HCEC 1CT (cell line): Measurements from ENCODE around the gene SLC36A1.
"Not testable (repeated sequence)": the region's sequence is repeated elsewhere in the genome, so short reads cannot be mapped to it uniquely, and the experiment has no call there.

ENCODE experiments used
- DNase-seq: peaks from one replicate; pipeline ENCODE4 v3.0.0-alpha.2; 2017

The SLC36A1 gene

DNA sequence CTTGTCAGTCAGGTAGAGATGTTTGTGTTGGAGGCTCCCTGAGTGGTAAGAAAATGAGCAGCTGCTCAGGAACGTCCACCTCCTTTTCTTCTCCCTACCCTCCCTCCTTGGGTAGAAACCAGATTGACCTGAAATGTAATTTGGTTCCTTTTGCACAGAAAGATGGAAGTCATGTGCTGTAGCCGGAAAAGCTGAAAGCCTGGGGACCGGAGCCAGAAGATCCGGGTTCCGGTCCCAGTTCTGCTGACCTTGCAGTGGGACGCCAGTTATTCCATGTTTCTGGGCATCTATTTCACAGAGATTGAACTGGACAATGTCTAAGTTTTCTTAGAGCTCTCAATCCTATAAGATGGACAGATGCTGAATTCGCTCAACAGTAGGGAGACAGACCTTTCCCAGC, 40.1 kb downstream of the SLC36A1 start:
- no peak for DNase-seq

DNA sequence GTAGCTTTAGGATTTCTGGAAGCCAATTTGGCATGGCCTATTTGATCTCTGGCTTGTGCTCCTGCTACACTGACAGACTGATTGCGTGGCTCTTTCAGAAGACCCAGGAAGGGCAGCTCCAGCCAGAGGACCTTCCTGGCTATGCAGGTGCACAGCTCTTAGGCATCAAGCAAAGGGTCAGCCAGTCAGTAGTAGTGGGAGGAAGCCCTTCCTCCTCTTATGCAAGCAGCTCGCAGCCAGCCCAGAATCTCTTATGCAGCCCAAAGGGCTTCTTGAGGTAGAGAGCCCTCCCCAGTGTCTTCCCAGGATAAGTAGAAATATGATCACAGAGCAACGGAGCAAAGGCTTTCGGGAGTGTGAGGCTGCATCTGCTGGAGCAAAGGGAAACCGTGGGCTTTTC, 43.2 kb downstream of the SLC36A1 start:
- no peak for DNase-seq

DNA sequence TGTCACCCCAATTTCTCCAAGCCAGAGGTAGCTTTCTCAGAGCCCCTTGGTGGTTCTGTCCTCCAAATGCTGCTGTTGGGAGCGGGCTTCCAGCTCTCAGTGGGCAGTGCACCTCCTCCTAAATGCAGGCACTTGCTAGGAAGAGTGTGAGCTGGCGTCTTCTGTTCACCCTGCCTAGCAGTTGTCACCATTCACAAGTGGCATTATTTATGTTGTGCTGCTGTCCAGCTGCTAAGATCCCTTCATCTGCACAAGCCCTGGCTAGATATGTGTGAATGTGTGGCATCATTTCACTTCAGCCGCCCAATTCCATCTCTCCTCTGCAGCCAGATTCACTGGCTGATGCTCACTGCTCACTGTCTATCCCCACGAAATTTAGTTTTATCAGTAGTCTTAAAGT, 43.7 kb downstream of the SLC36A1 start:
- no peak for DNase-seq

DNA sequence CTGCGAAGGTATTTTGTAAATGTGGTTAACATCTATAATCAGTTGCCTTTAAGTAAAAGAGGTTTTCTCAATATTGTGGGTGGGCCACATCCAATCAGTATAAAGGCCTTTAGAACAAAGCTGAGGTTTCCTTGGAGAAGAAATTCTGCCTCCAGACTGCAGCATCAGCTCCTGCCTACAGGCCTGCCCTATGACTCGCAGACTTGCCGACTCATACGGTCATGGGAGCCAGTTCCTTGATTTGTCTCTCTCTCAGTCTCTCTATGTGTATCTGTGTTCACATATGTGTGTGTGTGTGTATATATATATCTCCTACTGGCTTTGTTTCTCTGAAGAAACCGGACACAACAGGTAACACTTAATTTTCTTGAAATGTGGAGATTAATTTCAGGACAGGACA, 45.3 kb downstream of the SLC36A1 start:
- peak; percentile 63 for DNase-seq

DNA sequence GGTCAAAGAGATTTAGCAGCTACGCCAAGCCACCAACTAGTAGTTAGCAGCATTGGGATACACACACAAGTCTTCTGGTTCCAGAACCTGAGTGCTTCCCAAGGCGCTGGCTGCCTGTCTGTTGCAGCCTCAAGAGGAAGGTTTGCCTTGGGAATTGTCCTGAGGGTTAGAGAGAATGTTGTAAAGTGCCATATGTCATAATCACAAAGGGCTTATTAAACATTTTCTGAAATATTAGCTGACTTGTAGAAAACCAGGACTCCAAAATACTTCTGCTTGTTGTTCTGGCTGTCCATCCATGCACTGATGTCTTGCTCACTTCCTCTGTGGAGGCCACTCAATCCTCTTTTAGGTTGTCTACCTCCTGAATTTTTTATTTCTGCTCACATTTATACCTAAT, 46.3 kb downstream of the SLC36A1 start:
- no peak for DNase-seq

DNA sequence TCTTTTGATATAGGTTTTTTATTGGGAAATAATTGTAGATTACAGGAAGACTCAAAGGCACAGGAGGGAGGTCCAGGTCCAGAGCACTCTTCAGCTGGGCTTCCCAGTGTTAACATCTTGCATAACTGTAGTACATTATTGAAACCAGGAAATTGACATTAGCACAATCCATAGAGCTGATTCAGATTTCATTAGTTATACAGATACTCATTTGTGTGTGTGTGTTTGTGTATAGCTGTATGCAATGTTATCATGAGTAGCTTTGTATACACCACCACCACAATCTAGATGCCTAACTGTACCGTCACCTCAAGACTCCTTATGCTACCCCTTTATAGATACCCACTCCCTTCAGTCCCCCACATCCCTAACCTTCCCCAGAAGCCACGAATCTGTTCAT, 47.9 kb downstream of the SLC36A1 start:
- DNase-seq = peak; percentile 4

DNA sequence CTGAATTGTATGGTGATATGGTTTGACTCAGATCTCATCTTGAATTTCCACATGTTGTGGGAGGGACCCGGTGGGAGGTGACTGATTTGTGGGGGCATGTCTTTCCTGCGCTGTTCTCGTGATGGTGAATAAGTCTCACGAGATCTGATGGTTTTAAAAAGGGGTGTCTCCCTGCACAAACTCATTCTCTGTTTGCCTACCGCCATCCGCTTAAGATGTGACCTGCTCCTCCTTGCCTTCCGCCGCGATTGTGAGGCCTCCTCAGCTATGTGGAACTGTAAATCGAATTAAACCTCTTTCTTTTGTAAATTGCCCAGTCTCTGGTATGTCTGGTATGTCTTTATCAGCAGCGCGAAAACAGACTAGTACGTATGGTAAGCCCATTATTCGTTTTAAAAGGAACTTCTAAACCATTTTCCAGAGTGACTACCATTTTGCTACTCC, 48.7 kb downstream of the SLC36A1 start:
- no peak for DNase-seq

DNA sequence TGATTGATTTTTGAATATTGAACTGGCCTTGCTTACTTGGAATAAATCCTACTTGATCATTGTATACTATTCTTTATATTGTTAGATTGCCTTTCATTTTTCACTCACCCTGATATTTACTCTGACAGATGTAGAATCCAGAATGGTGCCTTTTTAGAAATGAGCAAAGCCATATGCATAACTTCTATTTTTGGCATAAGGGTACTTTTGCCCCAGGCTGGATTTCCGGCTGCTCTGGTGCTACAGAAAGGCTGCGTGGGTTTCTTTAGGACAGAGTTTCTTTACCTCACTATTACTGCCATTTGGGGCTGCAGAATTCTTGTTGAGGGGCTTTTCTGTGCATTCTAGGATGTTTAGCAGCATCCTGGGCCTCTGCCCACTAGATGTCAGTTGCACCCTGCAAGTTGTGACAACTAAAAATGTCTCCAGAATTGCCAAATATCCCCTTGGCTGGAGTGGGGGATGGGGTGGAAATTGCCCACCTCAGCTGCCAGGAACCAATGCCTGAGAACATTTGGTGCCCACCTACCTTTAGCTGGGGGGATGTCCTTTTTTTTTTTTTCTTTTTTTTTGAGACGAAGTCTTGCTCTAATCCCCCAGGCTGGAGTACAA, 50.1 kb downstream of the SLC36A1 start:
- DNase-seq = no peak

DNA sequence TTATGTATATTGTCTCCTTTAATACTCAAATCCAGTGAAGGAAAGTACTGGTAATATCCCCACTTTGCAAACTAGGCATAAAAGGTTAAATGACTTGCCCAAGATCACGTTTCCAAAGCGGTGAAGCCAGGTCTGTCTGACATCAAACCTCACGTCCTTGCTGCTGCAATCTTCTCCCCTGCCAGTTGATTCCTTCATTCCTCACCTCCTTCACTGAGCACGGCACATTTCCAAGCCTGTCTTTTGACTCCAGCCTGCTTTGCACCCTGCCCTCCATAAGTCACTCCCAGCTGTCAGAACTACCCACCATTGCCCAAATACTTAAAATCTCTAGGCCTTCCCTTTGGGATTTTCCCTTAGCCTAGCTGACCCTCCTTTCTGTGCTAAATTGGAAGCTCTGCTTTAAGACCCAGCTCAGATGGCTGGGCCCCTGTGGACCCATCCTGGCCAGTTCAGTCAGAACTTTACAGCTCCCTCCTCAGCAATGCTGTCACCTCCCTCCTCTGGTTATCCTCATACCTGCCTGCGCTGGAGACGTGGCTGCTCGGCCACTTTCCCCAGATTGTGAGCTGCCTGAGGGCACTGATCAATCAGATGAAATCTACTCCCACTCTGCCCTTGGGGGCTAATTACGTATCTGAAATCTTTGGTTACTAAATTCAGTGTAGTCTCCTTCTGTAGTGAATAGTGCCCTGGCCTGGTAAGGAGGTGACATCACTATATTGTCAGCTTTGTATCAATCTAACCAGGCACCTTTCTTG, 51.2 kb downstream of the SLC36A1 start:
- DNase-seq = no peak

DNA sequence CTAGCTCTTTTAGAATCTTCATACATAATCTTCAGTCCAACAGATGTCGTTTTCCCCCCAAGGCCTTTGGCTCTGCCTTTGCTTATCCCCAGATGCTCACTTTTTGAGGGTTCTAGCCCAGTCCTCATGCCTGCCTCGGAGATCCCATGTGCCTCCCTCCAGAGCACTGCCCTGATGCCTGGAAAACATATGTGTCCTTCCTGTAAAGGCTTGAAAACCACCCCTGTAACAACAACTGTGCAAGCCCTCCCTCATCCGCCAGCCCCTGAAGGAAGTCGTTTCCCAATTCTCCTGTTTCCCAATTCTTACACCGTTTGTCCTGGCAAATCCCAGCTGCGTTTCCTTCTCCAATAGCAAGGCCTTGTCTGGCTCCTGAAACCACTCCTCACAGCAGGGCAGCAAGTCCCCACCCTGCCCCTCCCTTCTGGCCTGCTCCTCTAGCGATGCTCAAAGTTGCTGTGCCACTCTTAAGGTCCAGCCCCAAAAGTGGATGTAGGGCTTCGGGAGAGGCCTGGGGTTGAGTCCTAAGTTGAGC, 52.2 kb downstream of the SLC36A1 start:
- DNase-seq = no peak

DNA sequence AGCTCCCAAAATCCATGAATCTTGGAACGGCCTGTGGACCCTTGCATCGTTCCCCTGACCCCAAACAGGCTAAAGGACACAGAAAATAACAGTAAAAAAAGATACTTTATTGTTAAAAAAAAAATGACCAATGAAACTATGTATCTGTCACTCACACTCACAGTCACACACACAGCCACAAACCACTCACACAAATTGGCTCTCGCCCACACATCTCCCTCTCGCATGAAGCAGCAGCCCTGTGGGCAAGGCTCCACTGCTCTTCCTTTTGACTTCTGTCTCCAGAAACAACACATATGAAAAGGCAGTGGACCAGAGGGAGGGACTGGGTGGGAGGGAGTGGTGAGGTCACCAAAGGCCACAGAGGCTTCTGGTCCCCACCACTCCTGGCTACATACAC, 56.6 kb downstream of the SLC36A1 start:
- no peak for DNase-seq

DNA sequence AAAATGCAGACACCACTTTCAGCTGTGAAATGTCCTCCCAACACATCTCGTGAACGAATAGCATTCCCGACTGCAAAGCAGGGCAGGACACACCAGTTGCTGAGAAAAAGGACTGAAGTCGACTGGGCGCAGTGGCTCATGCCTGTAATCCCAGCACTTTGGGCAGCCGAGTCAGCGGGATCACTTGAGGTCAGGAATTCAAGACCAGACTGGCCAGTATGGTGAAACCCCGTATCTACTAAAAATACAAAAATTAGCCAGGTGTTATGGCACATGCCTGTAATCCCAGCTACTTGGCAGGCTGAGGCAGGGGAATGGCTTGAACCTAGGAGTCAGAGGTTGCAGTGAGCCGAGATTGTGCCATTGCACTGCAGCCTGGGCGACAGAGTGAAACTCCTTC, 60.9 kb downstream of the SLC36A1 start:
- not testable (repeated sequence) for DNase-seq

DNA sequence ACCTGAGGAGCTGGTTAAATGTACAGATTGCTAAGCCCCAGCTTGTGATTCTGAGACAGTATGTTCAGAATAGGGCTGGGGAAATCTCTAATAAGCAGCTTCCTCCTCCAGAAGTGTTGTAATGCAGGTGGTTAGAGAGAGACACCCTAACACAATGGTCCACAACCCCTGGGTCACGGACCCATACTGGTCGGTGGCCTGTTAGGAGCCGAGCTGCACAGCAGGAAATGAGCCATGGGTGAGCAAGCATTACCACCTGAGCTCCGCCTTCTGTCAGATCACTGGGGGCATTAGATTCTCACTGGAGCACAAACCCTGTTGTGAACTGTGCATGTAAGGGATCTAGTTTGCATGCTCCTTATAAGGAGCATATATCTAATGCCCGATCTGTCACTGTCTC, 61.8 kb downstream of the SLC36A1 start:
- DNase-seq = no peak

DNA sequence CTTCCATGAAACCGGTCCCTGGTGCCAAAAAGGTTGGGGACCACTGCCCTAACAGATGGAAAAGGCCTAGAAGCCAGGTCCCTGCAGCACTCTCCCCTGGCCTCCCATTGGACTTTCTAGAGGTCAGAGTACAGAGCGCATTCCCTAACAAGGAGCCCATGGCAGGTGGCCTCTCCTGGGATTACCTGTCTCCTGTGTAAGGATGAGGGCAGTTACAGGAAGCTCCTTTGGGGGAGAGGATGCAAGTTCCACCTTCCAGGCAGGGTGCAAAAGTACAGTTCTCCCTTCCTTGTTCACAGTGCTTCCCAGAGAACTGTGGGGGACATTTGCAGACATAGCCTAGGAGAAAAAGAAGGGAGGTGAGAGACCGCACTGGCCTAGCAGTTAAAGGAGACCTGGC, 62.4 kb downstream of the SLC36A1 start:
- DNase-seq = no peak

DNA sequence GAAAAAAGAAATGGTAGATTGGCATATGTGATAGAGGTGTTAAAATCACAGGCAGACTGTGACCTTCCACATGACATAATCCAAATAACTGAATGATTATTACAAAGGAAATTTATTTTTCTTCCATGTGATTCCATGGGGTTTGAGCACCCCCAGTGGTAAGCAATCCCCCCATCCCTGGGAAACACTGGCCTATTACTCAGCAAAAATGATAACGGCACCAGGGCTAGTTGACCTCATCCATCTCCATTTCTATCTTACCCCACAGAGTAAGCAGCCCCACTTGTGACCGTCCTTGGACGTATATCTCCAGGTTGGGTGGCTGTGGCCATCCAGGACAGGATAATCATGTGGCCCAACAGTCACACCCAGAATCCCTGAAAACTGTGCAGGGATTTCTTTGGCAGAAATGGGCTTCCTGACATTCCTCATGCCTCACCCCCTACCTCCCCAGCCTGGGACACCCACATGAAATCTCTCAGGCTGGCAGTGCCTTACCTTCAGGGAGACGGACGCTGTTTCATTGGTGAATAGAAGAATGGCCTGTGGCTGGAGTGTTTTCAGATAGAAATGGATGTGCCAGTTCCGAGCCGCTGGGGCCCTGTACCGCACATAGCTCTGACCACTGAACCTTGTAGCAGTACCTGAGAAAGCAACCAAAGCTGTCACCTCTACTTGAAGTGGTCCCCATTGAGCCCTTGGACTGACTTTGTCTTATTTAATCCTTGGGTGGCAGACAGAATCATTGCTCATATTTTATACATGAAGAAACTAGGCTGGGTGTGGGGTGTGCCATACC, 69.9 kb downstream of the SLC36A1 start:
- DNase-seq = no peak

DNA sequence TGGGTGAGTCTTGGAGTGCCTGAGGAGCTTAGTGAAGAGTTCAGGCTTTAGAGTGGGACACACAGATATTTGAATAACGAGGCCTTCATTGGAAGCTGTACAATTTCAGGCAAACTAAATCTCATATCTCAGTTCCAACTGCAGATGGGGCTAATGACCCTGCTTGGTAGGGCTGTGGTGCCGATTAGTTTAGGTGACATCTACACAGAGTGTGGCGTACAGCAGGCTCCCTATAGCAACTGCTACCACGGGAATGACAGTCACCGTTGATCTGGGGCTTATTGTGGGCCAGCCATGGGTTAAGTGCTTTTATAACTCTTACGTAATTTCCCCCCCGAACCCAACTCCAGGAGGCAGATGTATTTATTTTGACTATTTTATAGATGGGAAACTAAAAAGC, 72.9 kb downstream of the SLC36A1 start:
- DNase-seq = no peak

DNA sequence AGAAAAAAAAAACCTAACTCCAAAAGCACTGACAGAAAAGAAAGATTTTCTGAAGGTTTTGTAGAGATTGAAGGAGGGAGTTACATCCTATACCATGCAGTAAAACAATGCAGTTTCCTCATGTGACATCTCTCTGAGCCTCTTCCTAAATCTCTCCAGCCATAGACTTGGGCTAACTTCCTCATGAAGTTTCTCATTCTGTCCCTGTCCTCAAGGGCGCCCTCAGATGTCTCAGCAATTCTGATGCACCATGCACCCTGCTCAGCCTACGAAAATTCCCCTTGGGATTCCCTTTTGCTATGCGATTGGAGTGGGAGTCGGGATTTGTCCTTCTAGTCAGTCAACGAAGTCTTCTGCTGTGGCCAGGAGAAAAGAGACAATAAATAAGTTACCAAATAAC, 74.8 kb downstream of the SLC36A1 start:
- DNase-seq = no peak

DNA sequence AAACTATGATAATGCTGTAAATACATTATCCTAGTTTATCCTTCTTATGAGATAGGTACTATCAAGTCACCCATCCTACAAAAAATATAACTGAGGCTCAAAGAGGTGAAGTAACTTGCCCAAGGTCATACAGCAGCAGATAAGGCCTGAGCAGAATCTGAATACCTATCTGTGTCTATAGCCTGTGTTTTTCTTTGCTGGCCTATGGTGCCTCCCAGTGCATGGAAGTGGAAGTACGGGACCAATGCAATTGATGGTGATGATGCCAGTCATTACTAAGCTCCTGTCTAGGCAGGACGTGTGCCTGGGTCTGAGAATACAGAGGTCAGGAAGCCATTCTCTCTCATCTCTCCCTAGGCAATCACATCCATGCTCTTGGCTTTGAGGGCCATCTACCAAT, 75.9 kb downstream of the SLC36A1 start:
- peak; percentile 51 for DNase-seq

DNA sequence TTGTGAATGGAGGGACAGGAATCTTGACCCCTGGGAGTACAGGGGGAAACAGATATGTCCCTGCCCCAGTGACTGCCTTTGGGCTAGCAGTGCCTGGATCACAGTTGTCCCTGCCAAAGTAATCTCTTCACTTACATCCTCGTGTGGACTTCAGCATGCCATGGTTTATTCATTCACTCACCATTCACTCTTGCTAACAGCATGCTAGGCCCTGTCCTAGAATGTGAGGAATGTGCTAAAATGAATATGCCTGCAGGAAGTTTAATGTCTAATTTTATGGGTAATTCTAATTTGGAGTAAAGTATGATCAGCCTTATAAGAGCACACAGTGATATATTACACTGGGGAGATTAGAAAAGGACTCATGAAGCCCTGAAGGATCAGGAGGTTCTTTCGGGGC, 80.8 kb downstream of the SLC36A1 start:
- no peak for DNase-seq

DNA sequence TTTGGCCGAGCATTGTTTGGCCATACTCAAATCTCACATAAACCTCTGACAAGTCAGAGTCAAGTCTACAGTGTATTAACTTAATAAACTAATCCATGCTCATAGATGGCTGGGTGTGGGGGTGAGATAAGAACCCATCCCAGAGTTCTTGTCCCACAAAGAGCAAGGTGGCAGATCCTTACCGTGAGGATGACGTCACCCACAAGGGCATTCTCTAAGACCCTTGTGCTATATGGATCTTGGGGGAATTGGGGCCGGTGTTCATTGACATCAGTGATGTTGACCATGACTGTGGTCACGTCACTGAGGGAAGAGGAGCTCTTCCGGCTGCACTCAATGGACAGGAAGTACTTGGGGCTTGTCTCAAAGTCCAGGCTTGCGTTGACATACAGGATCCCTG, 81.6 kb downstream of the SLC36A1 start:
- no peak for DNase-seq

DNA sequence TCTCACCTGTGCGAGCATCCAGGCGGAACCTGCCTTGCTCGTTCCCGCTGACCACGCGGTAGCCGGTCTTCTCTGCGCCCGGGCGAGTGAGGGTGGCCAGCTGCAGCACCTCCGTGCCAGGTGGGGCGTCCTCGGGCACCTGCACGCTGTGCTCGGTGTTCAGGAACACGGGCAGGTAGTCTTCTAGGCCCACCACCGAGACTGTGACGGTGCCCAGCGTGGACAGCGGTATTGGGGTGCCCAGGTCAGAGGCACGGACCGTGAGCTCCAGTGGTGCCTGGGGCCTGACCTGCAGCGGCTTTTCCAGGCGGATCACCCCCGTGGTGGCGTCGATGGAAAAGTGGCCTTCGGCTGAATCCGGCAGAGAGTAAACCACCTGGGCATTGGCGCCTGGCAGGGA, 84.2 kb downstream of the SLC36A1 start:
- no peak for DNase-seq

DNA sequence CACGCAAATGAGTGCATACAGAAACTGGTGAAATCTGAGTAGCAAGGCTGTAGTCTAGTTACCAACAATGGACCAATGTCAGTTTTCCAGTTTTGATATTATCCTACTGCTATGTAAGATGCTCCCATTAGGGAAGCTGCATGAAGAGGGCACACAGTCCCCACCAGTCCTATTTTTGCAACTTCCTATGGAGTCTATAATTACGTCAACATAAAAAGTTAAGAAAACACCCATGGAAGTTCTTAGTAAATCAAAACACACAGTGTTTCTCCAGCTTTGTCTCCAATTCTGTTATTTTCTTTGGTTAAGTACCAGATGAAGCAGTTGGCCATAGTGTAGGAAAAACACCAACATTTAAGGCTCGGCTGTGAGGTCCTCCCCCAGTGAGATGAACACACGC, 85.0 kb downstream of the SLC36A1 start:
- no peak for DNase-seq

DNA sequence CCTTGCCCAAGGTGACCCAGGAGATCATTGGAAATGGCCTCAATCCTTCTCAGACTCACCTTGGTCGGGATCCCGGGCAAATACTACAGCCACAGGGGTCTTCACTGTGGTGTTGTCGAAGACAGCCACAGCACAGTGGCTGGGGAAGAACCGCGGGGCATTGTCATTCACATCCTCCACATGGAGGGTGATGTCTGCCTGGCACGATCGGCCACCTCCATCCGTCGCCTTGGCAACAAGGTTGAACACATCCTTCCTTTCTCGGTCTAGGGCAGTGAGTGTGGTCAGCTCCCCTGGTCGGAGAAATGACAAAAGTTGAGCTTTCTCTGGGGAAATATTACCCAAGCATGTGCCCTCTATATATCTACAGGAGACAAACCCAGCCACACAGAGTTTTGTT, 86.9 kb downstream of the SLC36A1 start:
- no peak for DNase-seq

DNA sequence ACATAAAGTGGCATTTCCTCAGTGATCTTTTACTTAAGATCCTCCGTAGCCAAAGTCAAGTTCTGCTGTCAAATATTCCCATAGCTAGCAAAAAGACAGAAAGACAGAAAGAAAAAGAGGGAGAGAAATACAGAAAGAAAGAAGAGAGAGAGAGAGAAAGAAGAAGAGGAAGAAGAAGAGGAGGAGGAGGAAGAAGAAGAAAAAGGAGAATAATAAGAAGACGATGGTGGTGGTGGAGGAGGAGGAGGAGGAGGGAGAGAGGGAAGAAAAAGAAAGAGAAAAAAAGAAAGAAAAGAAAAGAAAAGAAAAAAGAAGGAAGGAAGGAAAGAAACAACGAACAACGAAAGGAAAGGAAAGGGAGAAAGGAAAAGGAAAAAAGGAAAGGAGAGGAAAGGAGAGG, 89.6 kb downstream of the SLC36A1 start:
- DNase-seq = no peak
